PC-3 (cell line): ENCODE data around the gene FAM184A. TPM values are rescaled to one million over a fixed set of nuclear protein-coding genes. Genes with fewer than 3 reads are reported as not detected.
A peak's percentile ranks its signal among the peaks of the same experiment; 100 is the strongest.

Source experiments
- ATAC-seq: fragments of 200-7000 bp; cut with Tn5 transposase; 2 replicates; pipeline ENCODE4 v1.9.1; 2020; ENCODE audit warnings: mild to moderate bottlenecking, moderate library complexity
- BruUV-seq: library from RNA; stranded (reverse); fragments of 400-500 nt; replicated peaks from 2 replicates; lab custom pipeline; 2021; lab: Mats Ljungman, UMichigan
- CTCF ChIA-PET: fragments of 300-600 bp; sonication (Branson Sonifier 250); formaldehyde crosslinking; loops from one replicate; lab custom pipeline; 2022; ENCODE audit warnings: antibody characterized with exemption; lab: Charles Lee
- POLR2A ChIA-PET: fragments of 300-600 bp; sonication (Branson Sonifier 250); formaldehyde crosslinking; loops from one replicate; lab custom pipeline; 2022; ENCODE audit warnings: antibody characterized with exemption; ENCODE audit not compliant: unreplicated experiment; lab: Charles Lee
- DNase-seq: peaks from one replicate; pipeline ENCODE4 v3.0.0-alpha.2; 2015
- H2AFZ ChIP-seq: fragments of 300-600 bp; sonication (generic); 2 replicates; pipeline ENCODE4 v1.6.0; 2016; ENCODE audit warnings: antibody characterized with exemption, low read length
- H3F3A ChIP-seq: fragments of 300-600 bp; sonication (generic); one replicate; pipeline ENCODE4 v1.6.0; 2017; ENCODE audit warnings: antibody characterized with exemption, low read length, control low read depth, mild to moderate bottlenecking; ENCODE audit not compliant: unreplicated experiment
- H3K27ac ChIP-seq: fragments of 300-600 bp; sonication (generic); 2 replicates; pipeline ENCODE4 v1.5.1; 2016; ENCODE audit warnings: mild to moderate bottlenecking, low read length
- H3K27me3 ChIP-seq: fragments of 300-600 bp; sonication (generic); 2 replicates; pipeline ENCODE4 v1.6.1; 2016; ENCODE audit warnings: low read length, mixed read lengths
- H3K36me3 ChIP-seq: fragments of 300-600 bp; sonication (generic); 2 replicates; pipeline ENCODE4 v1.6.1; 2016; ENCODE audit warnings: low read depth, mixed run types, low read length, mixed read lengths
- H3K4me1 ChIP-seq: fragments of 300-600 bp; sonication (generic); 2 replicates; pipeline ENCODE4 v1.5.1; 2016; ENCODE audit warnings: low read length; ENCODE audit not compliant: insufficient read depth
- H3K4me2 ChIP-seq: fragments of 300-600 bp; sonication (generic); 2 replicates; pipeline ENCODE4 v1.6.0; 2016; ENCODE audit warnings: low read length
- H3K4me3 ChIP-seq: fragments of 300-600 bp; sonication (generic); 2 replicates; pipeline ENCODE4 v1.5.1; 2016; ENCODE audit warnings: mild to moderate bottlenecking, low read length, mixed read lengths
- H3K79me2 ChIP-seq: fragments of 300-600 bp; sonication (generic); 2 replicates; pipeline ENCODE4 v1.6.1; 2017; ENCODE audit warnings: low read length, mixed read lengths
- H3K9ac ChIP-seq: fragments of 300-600 bp; sonication (generic); 2 replicates; pipeline ENCODE4 v1.6.0; 2016; ENCODE audit warnings: mild to moderate bottlenecking, low read length
- H3K9me2 ChIP-seq: fragments of 300-600 bp; sonication (generic); replicated peaks from 2 replicates; pipeline ENCODE4 v1.6.1; 2016; ENCODE audit warnings: mixed run types, low read length, mixed read lengths
- H3K9me3 ChIP-seq: fragments of 300-600 bp; sonication (generic); 2 replicates; pipeline ENCODE4 v1.6.1; 2016; ENCODE audit warnings: low read length, mixed read lengths
- H4K20me1 ChIP-seq: fragments of 300-600 bp; sonication (generic); 2 replicates; pipeline ENCODE4 v1.6.1; 2016; ENCODE audit warnings: low read length, mixed read lengths
- CTCF ChIP-seq: fragments of 300-600 bp; sonication (generic); conservative IDR thresholded peaks from 2 replicates; pipeline ENCODE4 v1.5.1; 2017; ENCODE audit warnings: antibody characterized with exemption, low read depth, mild to moderate bottlenecking, low read length
- EZH2 ChIP-seq: fragments of 300-600 bp; sonication (generic); IDR thresholded peaks from one replicate; pipeline ENCODE4 v1.6.1; 2017; ENCODE audit warnings: antibody characterized with exemption, mild to moderate bottlenecking, low read length; ENCODE audit not compliant: unreplicated experiment
- EZH2phosphoT487 ChIP-seq: fragments of 300-600 bp; sonication (generic); IDR thresholded peaks from 2 replicates; pipeline ENCODE4 v1.6.1; 2018; ENCODE audit warnings: mild to moderate bottlenecking, antibody characterized with exemption, low read length, borderline replicate concordance
- intact Hi-C: fragments of 100-400 bp; cut with micrococcal nuclease; formaldehyde crosslinking; loops from 2 replicates; pipeline ENCODE4 v1.9.0; 2023
- total RNA-seq: library from RNA; depleted of rRNA; stranded (reverse); fragments of >200 nt; gene quantifications from 2 replicates; pipeline ENCODE4 v1.2.3, GENCODE V29; 2014

FAM184A gene
- total RNA-seq, 1 experiment from 2014 or later = 4.4 TPM

- no peak for ATAC-seq
These were observed 115.5 kb downstream of the FAM184A start for GRCh38 chr6:118963003-118963402.

DNA sequence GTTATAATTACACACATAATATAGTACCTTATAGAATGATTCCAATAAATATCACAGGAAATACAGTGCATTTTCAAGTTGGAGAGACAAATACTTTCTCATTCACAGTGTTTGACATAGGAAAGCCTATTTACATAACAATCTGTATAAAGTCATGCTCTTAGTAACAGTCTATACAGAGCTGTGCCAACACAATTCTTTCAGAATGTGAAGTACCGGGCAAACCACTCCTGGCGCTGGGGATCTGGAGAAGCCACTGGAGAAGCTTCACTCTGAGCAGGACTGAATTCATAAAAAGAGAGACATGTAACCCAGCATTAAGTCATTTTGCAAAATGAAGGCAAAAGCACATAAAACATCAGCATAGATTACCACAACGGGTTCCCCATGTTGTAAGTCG, 118.6 kb downstream of the FAM184A start:
- POLR2A ChIA-PET = no interaction called here

More at GRCh38 chr6:118963003-118963402, 115.5 kb downstream of the FAM184A start:
- Histone ChIP-seq H3K27me3 (no peaks in the 10 kb centered on the region), H3K9me2 (no peaks in the 10 kb centered on the region), H3K9me3 (no peaks in the 10 kb centered on the region), H2AFZ (no peak overlapping the region), H3F3A (no peaks in the 10 kb centered on the region), H3K4me2 (no peak overlapping the region), H4K20me1 (no peaks in the 10 kb centered on the region), H3K4me3 (no peak overlapping the region), H3K79me2 (no peaks in the 10 kb centered on the region), H3K36me3 (no peaks in the 10 kb centered on the region), H3K9ac (no peak overlapping the region), H3K27ac (no peak overlapping the region), H3K4me1 (no peaks in the 10 kb centered on the region)
- peak; percentile 21 for DNase-seq
- no TSS peak for BruUV-seq
- intact Hi-C loops = loop anchor here (1.0 to 10.0 kb wide), 2 partner anchors 147 to 382 kb away; partner anchors contain the start of gene MAN1A1
- ChIA-PET POLR2A (no interaction called here), CTCF (interaction anchor here (2.2 kb wide), 1 partner anchor 148 kb away, joined by 19 read pairs; no protein-coding TSS in a partner anchor)
- TF ChIP-seq EZH2phosphoT487 = no peak
- TF ChIP-seq CTCF = peak; percentile 45

DNA sequence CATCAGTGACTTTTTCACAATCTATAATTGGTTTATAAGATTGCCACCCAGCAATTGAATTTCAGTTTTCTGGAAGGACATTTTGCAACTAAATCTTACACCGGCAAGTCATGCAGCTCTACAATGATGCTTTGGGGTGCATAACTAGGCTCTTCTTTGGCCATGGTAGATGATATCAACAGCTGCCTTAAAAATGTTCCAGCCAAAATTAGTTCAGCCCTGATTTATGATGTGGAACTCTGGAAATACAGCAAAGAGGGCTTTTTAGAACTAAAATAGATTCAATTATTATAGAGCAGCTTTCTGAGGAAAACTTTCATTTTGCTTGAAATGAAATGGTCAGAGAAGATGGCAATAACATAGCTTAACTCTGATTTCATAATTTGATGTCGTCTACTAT, 125.1 kb downstream of the FAM184A start:
- Histone ChIP-seq H3K36me3 (no peaks in the 10 kb centered on the region), H3F3A (no peaks in the 10 kb centered on the region), H3K4me1 (no peaks in the 10 kb centered on the region), H3K27ac (no peak overlapping the region), H3K4me3 (no peak overlapping the region), H3K4me2 (no peak overlapping the region), H2AFZ (no peak overlapping the region), H3K9ac (no peak overlapping the region), H3K9me2 (no peaks in the 10 kb centered on the region), H3K9me3 (no peaks in the 10 kb centered on the region), H3K27me3 (no peaks in the 10 kb centered on the region), H3K79me2 (no peaks in the 10 kb centered on the region), H4K20me1 (no peaks in the 10 kb centered on the region)
- BruUV-seq = no TSS peak
- ATAC-seq (no peak), DNase-seq (no peak)
- intact Hi-C loops = no loop called here
- ChIA-PET POLR2A (no interaction called here), CTCF (no interaction called here)
- TF ChIP-seq EZH2 (no peak), CTCF (no peak), EZH2phosphoT487 (no peak)

More for the DNA sequence above, 118.6 kb downstream of the FAM184A start:
- no peaks in the 10 kb centered on the region for H3K36me3 ChIP-seq
- no peak overlapping the region for H3K9ac ChIP-seq
- no peak overlapping the region for H3K4me3 ChIP-seq
- H3K9me3 ChIP-seq = no peaks in the 10 kb centered on the region
- no peaks in the 10 kb centered on the region for H3K4me1 ChIP-seq
- no TSS peak for BruUV-seq
- DNase-seq = no peak
- no peaks in the 10 kb centered on the region for H3F3A ChIP-seq
- H3K79me2 ChIP-seq = no peaks in the 10 kb centered on the region
- no peaks in the 10 kb centered on the region for H3K27me3 ChIP-seq
- CTCF ChIA-PET = no interaction called here
- H3K9me2 ChIP-seq = no peaks in the 10 kb centered on the region
- H4K20me1 ChIP-seq = no peaks in the 10 kb centered on the region
- H2AFZ ChIP-seq = no peak overlapping the region
- TF ChIP-seq CTCF = no peak
- TF ChIP-seq EZH2 = no peak
- TF ChIP-seq EZH2phosphoT487 = no peak
- H3K4me2 ChIP-seq = no peak overlapping the region
- intact Hi-C loops = loop anchor here (10.0 kb wide), 1 partner anchor 385 kb away; the partner anchor contains the start of gene MAN1A1
- H3K27ac ChIP-seq = no peak overlapping the region
- no peak for ATAC-seq
